Stimulated activated CD4-positive, alpha-beta T cell treated with anti-CD3 and anti-CD28 coated beads, Interleukin-2, amount 100 ng/mL, for 48 hours (primary cell): Measurements from ENCODE around the gene ZNF653.
"Not testable (repeated sequence)": the region's sequence is repeated elsewhere in the genome, so short reads cannot be mapped to it uniquely, and the experiment has no call there.

ENCODE experiments used
- DNase-seq, 2 donors: peaks; one replicate each; pipeline ENCODE4 v3.0.0-alpha.2; 2020

Gene ZNF653

DNA sequence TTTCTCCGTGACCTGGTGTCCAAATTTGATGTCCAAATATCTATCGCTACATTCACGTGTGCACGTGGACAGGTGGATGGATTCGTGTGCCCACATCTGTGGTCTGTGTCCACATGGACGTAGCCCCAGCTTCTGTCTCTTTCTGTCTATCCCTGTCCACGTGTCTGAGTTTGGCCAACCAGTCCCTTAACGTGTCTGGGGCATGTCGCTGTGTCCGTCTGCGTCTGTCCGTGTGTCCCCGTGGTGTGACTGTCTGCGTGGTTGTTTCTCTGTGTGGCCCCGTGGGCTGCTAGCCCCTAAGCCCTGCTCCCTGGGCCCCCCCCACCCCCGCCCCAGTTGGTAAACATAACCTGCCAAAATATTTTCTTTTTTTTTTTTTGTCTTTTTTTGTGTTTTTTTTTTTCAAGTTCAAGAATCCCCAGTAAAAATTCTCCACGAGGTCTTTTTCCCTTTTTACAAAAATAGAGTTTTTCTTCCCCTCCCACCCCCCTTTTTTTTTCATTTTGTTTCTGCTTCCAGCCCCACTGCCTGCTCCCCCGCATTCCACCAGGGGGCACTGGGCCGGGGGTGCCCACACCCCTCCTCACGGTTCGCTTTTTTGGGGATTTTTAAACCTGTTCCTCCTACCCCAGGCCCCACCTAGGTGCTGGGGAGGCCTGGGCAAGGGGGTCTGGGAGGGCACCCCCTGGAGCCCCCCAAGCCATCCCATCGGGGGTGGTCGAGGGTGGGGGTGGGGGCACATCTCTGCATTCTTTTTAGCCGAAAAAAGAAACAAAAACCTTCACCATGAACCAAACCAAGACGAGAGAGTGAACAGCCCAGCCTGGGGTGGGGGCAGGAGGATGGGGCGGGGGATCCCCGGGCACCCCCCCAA is 51.9 kb downstream of the ZNF653 start:
- DNase-seq = peak in 1 of 2 donors; percentile 17

DNA sequence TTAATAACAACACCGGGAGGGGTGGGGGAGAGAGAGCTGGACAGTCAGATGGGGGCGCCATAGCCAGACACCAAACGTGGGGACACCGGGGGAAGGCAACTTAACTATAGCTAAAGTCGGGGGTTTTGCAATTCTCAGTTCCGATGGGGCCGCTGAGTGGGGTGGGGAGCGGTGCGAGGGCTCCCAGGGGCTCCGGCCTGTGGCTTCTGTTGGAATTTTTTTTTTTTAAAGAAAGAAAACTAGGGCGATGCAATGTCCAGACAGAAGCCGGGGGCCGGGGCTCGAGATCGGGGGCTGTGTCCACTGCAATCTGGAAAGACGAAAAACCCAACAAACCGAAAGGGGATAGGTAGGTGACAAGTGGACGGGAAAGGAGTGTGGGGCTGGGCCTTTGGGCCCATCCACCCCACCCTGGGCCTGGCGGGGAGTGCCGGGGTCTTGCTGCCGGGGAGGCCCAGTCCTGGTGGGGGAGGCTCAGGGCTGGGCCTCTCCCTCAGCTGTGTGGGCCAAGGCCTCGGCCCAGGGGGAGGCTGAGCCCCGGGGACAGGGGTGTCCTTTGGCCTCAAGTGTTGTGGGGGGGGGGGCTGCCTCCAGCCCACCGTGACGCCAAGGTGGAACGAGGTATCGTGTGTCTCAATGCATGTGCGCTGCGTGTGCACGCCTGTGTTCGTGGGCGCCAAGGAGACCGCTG is 52.9 kb downstream of the ZNF653 start:
- no peak for DNase-seq

DNA sequence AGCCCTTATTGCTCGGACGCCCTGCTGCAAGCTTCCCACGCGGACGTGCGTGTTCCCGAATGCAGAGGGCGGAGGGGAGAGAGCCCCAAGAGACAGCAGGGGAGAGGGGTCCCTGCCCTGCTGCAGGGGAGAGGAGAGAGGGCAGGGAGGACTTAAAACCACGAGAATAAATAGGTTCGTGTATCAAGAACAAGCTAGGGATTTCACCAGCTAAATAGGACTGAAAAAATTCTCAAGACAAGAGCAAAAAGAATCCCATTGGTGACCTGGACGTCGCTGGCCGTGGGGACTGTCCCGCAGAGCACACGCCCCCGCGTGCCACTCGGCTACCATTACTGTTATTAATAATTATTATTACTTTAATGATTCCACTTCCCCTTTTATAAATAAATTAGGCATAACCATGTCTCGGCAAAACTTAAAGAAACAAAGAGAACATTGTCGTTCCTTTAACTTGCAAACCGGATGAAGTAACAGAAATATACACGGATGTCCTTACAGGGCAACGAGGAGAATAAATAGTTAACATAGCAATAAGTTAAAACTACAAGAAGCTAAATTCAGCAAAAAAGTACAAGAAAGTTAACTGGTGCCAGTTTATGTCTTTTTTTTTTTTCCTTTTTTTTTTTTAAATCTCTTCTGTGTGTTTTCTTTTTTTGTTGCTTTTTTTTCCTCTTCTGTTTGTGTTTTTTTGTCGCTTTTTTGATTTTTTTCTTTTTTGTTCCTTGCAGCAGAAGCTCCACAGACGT is 53.6 kb downstream of the ZNF653 start:
- DNase-seq = no peak

DNA sequence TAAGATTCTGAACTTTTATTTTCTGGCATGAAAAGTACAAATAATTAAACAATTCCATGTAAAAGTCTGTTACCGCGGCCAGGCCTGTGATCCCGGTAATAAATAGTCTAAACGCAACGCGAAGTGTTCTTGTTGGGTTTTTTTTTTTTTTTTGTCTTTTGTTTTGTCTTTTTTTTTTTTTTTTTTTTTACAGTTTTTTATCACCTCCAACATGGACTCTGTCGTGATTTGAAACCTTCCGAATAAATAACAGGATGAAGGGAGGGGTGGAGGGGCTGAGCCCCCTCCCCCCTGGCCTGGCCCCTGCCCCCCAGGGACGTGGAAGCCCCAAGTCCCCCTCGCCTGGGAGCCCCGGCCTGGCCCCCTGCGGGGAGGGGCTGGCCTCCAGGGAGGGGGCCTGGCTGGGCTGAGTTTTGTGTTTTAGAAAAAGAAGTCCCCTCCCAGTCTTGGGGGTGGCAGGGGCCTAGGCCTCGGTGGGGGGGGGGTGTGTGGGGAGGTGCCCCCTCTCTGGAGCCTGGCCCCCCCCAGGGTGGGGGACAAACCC is 54.2 kb downstream of the ZNF653 start:
- no peak for DNase-seq

DNA sequence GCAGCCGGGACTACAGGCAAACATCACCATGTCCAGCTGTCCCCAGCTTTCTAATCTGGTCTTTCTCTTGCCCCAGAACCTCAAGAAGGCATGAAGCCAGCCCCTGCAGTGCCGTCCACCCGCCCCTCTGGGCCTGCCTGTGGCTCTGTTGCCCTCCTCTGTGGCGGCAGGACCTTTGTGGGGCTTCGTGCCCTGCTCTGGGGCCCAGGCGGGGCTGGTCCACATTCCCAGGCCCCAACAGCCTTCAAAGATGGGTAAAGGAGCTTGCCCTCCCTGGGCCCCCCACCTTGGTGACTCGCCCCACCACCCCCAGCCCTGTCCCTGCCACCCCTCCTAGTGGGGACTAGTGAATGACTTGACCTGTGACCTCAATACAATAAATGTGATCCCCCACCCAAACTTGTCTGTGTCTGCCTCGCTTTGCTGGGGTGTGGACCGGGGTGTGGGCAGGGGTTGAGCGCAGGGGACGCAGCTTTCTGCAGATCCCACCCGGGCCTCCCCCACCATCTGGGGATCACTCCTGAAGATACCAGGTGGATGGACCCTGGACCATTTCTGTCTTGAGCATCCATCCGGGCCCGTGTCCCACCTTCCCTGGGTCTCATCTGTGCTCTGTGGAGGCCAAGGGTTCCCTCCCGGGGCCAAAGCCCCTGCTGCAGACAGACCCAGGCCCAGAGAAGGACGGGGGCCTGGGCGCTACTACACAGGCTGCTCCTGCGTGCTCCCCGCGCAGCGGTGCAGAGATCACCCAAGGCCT is 54.9 kb downstream of the ZNF653 start:
- DNase-seq = no peak

DNA sequence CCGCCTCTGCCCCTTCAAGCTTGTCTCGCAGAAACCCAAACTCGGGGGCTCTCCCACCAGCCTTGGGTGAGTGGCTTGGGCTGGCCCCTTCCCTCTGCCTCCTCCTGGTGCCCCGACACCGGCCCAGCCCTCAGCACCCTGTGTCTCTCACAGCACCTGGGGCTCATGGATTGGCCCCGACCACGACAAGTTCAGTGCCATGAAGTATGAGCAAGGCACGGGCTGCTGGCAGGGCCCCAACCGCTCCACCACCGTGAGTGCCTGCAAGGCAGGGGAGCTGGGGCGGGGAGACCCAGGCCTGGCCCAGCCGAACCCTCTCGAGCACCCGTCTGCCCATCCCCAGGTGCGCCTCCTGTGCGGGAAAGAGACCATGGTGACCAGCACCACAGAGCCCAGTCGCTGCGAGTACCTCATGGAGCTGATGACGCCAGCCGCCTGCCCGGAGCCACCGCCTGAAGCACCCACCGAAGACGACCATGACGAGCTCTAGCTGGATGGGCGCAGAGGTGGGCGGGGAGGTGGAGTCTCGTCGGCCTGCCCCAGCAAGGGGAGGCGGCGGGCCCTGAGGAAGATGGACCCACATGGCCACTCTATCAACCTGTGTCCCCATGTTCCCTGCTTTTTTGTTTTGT is 56.6 kb downstream of the ZNF653 start:
- no peak for DNase-seq

DNA sequence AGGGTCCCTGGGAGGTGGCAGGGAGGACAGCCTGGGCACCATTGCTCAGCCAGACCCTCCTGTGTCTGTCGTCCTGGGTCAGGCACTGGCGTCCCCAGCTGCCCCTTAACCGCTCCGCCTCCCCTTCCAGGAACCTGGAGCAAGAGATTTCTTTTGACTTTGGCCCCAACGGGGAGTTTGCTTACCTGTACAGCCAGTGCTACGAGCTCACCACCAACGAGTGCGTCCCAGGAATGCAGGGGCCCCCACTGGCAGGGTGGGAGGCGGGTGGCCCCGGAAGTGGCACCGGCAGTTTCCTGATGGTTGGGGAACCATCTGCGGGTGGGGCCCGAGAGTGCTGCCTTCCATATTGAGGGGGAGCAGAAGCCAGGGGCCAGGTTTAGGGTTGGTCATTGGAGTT is 57.2 kb downstream of the ZNF653 start:
- no peak for DNase-seq

DNA sequence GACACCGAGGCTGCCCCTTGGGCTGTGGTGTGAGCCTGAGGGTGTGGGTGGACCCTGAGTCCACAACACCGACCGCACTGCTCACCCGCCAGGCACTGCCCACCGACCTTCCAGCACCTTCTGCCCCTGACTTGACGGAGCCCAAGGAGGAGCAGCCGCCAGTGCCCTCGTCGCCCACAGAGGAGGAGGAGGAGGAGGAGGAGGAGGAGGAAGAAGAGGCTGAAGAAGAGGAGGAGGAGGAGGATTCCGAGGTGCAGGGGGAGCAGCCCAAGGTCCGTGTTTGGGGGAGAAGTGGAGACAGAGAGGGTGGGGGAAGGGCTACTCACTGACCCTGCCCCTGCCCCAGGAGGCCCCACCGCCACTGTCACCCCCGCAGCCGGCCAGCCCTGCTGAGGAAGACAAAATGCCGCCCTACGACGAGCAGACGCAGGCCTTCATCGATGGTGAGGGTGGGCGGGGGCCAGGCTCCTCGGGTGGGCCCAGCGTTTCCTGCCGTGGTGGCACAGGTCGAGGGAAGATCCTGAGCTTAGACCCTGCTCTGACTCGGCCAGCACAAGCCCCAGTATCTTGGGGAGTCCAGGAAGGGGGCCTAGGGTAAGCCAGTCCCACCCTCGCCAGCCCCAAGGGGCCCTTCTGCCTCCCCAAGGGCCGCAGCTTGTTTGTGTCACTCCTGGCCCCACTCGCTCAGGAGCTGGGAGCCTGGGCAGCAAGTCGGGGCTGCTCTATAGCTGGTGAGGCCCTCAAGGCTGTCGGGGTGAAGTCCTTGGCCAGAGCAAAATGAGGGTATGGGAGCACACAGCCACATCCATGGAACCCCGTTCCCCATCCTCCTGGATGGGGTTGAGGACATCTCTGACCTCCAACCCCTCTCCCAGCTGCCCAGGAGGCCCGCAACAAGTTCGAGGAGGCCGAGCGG is 58.0 kb downstream of the ZNF653 start:
- no peak for DNase-seq

DNA sequence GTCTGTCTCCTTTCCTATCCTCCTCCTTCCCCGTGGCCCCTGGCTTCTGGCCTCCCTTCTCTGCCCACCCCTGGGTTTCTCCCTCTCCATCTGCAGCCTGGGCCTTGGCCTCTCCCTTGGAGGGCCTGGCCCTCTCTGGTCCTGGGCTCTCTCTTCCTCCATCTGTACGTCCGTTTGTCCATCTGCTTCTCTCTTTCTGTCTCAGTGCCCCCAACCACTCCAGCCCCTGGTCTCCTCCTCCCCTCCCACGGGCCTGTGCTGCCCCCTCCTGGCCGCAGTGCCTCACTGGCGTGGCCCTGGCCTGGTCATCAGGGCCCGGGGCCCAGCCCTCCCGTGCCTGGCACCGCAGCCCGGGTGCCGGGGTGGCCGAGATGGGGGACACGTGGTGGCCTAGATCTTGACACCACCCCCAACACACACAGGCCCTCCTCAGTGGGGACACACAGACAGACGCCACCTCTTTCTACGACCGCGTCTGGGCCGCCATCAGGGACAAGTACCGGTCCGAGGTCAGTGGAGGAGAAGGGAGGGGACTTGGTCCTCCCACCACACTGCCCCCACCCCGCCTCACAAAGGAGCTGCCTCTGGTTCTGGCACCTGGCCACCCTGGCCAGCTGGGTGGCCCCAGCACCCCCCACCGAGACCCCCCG is 58.9 kb downstream of the ZNF653 start:
- DNase-seq = peak; percentile 28 to 48

DNA sequence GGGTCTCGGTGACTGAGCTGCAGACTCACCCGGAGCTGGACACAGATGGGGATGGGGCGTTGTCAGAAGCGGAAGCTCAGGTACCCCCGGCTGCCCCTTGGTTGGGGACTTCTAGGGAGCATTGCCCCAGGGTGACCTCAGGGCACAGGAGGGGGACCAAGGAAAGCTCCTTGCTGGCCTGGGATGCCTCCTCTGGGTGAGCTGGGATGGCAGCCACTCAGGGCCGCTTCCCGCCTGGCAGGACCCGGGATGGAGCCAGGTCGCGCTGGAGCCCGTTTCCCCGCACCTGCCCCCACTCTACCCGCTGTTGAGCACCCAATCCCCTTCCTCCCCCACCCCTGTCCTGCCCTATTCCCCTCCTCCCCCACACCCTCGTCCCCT is 59.4 kb downstream of the ZNF653 start:
- DNase-seq = no peak

DNA sequence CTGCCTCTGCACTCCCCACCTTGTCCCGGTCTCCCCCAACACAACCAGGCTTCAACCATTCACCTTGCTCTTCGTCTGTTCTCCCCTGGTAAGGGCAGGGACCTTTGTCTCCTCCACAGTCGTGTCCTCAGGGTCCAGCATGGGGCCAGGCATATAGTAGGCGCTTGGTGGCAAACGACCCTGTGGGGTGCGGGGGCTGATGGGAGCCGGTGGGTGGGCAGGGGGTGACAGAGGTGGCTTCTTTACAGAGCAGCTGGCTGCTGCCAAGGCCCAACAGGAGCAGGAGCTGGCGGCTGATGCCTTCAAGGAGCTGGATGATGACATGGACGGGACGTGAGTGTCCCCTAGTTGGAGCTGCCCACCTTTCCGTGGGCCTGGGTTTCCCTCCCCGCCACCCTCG is 60.5 kb downstream of the ZNF653 start:
- DNase-seq = no peak

DNA sequence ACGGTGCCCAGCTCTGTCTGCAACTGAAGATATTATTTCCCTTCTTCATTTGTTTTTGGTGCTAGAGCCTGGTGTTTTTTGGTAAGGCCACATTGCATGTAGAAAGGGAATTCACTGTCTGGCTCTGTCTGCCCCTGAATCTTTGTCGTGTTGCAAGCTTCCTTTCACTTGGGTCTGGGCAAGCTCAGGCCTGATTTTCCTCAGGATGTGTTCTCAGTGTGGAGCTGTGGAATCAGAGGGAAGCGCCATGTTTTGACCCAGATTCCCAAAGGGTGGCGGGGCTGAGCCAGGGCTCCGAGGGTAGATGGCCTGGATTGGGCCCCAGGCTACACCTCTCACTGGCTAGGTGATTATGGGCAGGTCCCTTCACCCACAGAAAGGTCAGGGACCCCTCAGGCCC is 61.6 kb downstream of the ZNF653 start:
- DNase-seq = no peak

DNA sequence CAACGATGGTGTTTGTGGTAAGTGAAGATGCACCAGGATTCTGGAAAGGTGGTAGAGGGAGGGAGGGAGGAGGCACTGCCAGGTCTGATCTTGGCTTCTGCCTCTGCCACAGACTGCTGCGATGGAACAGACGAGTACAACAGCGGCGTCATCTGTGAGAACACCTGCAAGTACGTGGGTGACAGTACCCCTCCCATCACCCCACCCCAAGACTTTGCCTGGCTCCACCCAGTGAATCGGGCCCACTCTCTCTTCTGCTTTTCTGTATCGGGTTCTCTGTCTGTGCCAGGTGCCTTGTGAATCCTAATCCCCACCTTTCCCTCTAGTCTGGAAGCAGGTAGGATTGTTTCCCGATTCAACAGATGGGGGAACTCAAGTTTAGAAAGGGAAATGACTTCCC is 67.7 kb downstream of the ZNF653 start:
- DNase-seq = no peak

DNA sequence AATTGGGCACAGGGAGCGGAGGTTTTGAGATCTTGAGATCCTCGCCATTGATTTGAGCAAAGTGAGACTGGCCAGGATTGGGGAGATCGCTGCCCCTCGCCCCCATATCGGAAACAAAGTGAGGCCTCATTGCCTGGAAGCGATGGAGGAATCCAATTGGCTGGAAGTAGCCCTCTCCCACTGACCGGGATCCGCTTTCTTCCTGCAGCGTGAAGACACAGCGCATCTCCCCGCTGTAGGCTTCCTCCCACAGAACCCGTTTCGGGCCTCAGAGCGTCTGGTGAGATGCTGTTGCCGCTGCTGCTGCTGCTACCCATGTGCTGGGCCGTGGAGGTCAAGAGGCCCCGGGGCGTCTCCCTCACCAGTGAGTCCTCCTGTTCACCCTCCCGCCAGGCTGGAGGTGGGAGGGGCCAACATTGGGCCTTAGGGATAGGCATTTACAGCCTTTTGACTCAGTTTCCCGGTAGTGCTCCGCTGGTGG is 69.8 kb downstream of the ZNF653 start:
- no peak for DNase-seq

DNA sequence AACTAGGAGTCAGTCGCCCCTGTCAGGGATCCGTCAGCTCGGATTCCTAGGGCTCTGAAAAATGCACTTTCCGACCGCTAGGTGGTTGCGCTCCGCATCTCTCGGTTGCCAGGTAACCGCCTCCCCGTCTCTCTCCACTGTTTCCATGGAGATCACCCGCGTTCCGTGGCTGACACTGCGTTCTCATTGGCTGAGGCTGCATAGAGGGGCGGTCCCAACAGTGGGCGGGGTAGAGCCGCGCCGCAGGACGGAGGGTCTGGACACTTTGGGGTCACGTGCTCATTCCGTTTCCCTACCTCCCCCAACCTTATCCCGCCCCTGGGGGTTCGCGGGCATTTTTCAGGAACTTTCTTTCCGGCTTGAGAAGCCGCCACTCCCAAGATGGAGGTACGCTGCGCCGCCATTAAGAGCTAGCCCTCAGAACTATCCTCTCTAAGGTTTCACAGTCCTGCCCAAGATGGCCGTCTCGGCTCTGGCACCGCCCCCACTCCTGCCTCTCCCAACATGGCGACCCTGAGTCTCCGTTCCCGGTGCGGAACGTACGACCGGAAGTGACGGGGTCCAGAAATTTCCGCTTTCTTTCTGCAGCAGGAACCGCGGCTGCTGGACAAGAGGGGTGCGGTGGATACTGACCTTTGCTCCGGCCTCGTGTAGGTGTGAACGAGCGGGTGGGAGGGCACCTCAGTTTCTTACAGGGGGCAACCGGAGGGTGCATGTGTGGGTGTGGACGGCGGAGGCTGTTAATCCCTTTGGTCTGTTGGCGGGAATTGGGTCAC is 70.4 kb downstream of the ZNF653 start, which contains the start of the genes ODAD3 and PRKCSH:
Gene ODAD3, minus strand, starts transcription at position 65 of the 776 bp plus-strand sequence. CDS start 105 bp downstream, outside the sequence.
Gene PRKCSH, plus strand, starts transcription at position 579 of the 776 bp plus-strand sequence. CDS start 483 bp downstream, outside the sequence.
- peak; percentile 95 to 99 for DNase-seq

DNA sequence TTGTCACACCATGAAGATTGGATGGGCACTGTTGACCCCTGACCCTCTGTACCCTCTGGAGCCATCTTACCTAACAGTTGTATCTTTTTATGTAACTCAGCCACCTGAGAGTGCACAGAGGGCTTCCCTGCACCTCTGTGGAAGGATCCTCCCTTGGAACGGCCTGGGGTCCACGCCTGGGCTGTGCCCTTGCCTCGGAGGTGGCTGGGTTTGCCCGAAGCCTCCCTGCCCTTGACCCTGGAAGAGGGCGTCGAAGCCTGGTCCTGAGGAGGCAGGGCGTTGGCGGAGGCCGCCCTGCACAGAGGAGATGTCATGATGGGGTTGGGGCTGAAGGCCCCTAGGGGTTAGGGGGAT is 71.0 kb downstream of the ZNF653 start:
- DNase-seq = no peak

DNA sequence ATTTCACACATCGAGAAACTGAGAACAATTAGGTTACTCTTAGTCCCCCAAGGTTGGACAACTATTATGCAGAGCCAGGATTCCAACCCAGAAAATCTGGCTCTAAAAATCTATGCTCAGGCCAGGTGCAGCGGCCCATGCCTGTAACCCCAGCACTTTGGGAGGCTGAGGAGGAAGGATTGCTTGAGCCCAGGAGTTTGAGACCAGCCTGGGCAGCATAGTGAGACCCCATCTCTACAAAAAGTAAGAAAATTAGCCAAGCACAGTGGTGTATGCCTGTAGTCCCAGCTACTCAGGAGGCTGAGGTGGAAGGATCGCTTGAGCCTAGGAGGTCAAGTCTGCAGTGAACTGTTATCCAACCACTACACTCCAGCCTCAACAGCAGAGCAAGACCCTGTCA is 72.1 kb downstream of the ZNF653 start:
- not testable (repeated sequence) for DNase-seq
